ENCODE measurements around the gene FDXR. TPM values are rescaled to one million over a fixed set of nuclear protein-coding genes. Genes with fewer than 3 reads are reported as not detected.

FDXR gene
- total and polyA plus RNA-seq, 2 donors (not counting 3 experiments of a cell fraction or from before 2014, with no cell fraction given) = 19.7 to 33.4 TPM

- POLR2A ChIA-PET = no interaction called here
- Histone ChIP-seq H3K27me3 (ENCODE audit: control insufficient read depth in 2 of 2, insufficient read depth in 2 of 2, low read length in 2 of 2) (no peaks in the 10 kb centered on the region), H4K20me1 (replicated peaks; ENCODE audit: control insufficient read depth, extremely low read depth, insufficient read depth, low read length) (no peaks in the 10 kb centered on the region), H3K4me1 (ENCODE audit: control insufficient read depth, extremely low read depth, insufficient read depth, low read length) (peaks cover 13% of the 10 kb centered on the region), H3K36me3 (ENCODE audit: control insufficient read depth in 2 of 2, extremely low read depth in 1 of 2, insufficient read depth in 2 of 2, low read length in 2 of 2) (peaks cover 0 to 2% of the 10 kb centered on the region in 2 experiments), H3K4me2 (ENCODE audit: insufficient read depth, low read length) (no peak overlapping the region), H3K9me3 (replicated peaks; ENCODE audit: control insufficient read depth, insufficient read depth, low read length) (no peaks in the 10 kb centered on the region), H3K9ac (replicated peaks; ENCODE audit: extremely low read depth, insufficient read depth, low read length) (no peak overlapping the region), H3K4me3 (replicated peaks in 1 of 3; ENCODE audit: insufficient read depth in 1 of 3, low read depth in 1 of 3, low read length in 3 of 3) (no peak overlapping the region), H3K9me1 (replicated peaks; ENCODE audit: control insufficient read depth, extremely low read depth, insufficient read depth, low read length) (no peaks in the 10 kb centered on the region), H3K79me2 (ENCODE audit: control insufficient read depth, insufficient read depth, low read length) (no peaks in the 10 kb centered on the region), H3K27ac (ENCODE audit: insufficient read depth, low read depth, low read length) (no peak overlapping the region), H2AFZ (ENCODE audit: low read depth, low read length) (no peak overlapping the region)
- intact Hi-C loops (cut with micrococcal nuclease) = loop anchor here (2.0 kb wide), 1 partner anchor 29 kb away; no protein-coding TSS in a partner anchor
- FAIRE-seq (no peak), DNase-seq (ENCODE audit: low read depth, low spot score) (no peak)
- no TSS peak for BruUV-seq (replicated peaks)
- TF ChIP-seq POLR2AphosphoS5 (IDR thresholded peaks at IDR 0.05; ENCODE audit: insufficient read depth, low read depth, low read length) (no peak), POLR2A (IDR thresholded peaks at IDR 0.05; ENCODE audit: low read depth, low read length) (no peak), FOS (IDR thresholded peaks at IDR 0.05; ENCODE audit: borderline replicate concordance, insufficient read depth, low read length) (no peak), MAX (IDR thresholded peaks at IDR 0.05; ENCODE audit: insufficient read depth, insufficient read length) (no peak), JUN (IDR thresholded peaks at IDR 0.05; ENCODE audit: borderline replicate concordance, insufficient read depth, insufficient read length, low read depth) (no peak), GATA2 (IDR thresholded peaks at IDR 0.05; ENCODE audit: insufficient read depth, insufficient read length, low read depth, low read length) (no peak), EZH2 (IDR thresholded peaks at IDR 0.05; ENCODE audit: borderline replicate concordance, low read depth, low read length, severe bottlenecking) (no peak), MYC (IDR thresholded peaks at IDR 0.05; ENCODE audit: low read depth, low read length) (no peak), CTCF (IDR thresholded peaks at IDR 0.05; ENCODE audit: extremely low read depth in 1 of 2, insufficient read depth in 1 of 2, low read depth in 1 of 2, low read length in 2 of 2) (no peak)
- CTCF ChIA-PET = interaction anchor here (1.1 to 3.7 kb wide), 3 partner anchors 16 to 35 kb away, joined by 3 to 23 read pairs (median 3); no protein-coding TSS in a partner anchor
- dilution Hi-C loops (cut with MboI; ENCODE audit: extremely low pct_ligation_motif_present, low sequenced_read_pairs) = no loop called here
Measured at GRCh38 chr17:74827800-74828199, 45.0 kb downstream of the FDXR start.

Measured in endothelial cell of umbilical vein (primary cell).